ENCODE measurements around the gene NFKBIB.

GRCh38 chr19:38929929-38930775 is 30.4 kb downstream of the NFKBIB start, which contains the start of gene SARS2:
- TF ChIP-seq CTCF (IDR thresholded peaks at IDR 0.05) (peak; percentile 98 to 99 (median 99)), EP300 (IDR thresholded peaks at IDR 0.05) (no peak), POLR2A (IDR thresholded peaks at IDR 0.05) (no peak)

All from ovary (tissue), 3 donors.